ENCODE measurements around the gene TRA2B.

DNA sequence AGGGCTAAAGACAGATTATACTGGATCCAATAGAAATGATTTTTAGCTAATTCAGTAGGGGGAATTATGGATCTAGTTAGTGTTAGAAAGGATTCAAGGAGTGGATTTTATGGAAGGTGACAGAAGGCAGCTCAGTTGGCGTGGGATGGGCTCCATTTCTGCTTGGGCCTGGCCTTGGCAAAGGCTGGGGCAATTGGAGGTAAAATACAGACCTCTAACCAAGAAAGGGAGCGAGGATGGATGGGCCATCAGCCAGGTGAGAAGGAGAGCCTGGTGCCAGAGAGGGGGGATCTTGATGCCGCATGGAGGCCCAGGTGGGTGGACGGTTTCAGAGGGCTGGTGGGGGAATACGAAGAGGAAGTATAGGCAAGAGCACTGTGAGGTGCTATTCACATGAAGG lies 40.7 kb upstream of the TRA2B start:
- TF ChIP-seq, protein P1, sequence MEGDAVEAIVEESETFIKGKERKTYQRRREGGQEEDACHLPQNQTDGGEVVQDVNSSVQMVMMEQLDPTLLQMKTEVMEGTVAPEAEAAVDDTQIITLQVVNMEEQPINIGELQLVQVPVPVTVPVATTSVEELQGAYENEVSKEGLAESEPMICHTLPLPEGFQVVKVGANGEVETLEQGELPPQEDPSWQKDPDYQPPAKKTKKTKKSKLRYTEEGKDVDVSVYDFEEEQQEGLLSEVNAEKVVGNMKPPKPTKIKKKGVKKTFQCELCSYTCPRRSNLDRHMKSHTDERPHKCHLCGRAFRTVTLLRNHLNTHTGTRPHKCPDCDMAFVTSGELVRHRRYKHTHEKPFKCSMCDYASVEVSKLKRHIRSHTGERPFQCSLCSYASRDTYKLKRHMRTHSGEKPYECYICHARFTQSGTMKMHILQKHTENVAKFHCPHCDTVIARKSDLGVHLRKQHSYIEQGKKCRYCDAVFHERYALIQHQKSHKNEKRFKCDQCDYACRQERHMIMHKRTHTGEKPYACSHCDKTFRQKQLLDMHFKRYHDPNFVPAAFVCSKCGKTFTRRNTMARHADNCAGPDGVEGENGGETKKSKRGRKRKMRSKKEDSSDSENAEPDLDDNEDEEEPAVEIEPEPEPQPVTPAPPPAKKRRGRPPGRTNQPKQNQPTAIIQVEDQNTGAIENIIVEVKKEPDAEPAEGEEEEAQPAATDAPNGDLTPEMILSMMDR (IDR thresholded peaks at IDR 0.05): no peak
- no peak for TF ChIP-seq ZFX (IDR thresholded peaks at IDR 0.05; ENCODE audit: borderline replicate concordance)

All from 22Rv1 (cell line).